Skeletal muscle cell (primary cell): Measurements from ENCODE around the gene TGFBR3.

Experiments
- DNase-seq: peaks from one replicate; pipeline ENCODE4 v3.0.0-alpha.2; 2010; ENCODE audit warnings: low read depth
- H3K4me3 ChIP-seq: 2 replicates; pipeline ENCODE4 v1.5.1; 2011; ENCODE audit warnings: low read depth, mild to moderate bottlenecking, control low read depth, low read length, moderate library complexity

TGFBR3 gene

DNA sequence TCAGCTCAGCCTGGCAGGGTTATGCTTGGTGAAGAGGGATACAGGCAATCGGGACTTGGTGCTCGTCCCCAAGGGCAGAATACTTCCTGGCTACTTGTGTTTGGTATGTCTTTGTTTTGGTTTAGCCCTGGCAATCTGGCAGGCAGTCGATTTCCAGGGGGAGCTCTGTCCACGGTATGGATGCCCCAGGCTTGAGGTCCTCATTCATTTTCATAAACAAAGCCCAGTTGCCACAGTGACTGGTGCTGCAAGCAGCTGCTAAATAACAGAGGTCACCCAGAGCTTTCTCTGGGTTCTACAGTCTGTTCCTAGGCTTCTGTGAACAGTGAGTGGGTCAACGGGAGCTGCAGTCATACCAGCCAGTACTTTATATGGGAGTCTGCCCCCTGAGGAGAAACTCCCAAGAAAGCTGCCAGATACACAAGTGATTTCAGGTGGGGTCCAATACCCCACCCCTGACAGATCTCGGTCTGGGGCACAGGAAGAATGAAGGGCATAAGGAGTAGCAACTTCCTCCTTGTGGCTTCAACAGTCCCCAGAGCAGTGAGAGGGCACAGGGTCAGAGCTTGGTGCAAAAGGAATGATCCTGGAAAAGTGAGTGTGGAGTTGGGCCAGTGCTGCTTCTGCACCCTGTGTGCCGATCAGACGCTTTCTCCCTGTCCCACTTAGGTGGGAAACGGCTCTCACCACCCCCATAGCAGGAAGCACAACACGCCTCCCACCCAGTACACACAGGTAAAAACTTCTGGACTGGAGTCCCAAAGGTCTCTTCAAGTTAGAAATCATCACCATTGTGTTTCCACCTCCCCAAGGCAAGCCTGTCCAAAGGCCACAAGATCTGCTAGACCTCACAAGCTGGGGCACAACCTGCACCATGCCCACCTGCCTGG is 55.5 kb downstream of the TGFBR3 start:
- peak; percentile 61 for DNase-seq
- no peak overlapping the region for H3K4me3 ChIP-seq

DNA sequence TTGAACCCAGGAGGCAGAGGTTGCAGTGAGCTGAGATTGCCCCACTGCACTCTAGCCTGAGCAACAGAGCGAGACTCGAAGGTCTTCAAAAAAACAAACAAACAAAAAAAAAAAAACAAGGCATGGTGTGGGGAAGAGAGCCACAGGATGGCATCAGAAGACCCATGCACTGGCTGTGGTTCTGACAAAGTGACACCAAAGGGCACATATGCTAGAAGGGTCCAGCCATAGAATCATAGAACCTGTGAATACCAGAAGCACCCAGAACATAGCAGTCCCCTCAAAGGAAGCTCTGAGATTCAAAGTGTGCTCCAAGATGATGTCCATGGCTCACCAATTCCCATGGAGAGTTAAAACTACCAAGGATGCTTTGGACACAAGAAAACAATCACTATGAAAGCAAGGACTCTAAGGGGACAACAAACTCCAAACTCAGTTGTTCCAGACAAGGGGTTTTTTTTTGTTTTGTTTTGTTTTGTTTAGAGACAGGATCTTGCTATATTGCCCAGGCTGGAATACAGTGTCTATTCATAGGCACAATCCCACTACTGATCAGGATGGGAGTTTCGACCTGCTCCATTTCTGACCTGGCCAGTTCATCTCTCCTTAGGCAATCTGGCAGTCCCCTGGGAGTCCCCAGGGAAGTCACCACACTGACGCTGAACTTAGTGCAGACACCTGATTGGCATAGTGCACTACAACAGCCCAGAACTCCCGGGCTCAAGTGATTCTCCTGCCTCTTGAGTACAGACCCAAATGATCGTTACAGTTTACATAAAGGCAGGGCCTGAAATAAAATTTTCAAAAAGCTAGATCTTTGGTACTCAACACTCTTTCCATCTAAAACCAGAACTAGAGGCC is 56.4 kb downstream of the TGFBR3 start:
- H3K4me3 ChIP-seq = no peak overlapping the region
- no peak for DNase-seq

DNA sequence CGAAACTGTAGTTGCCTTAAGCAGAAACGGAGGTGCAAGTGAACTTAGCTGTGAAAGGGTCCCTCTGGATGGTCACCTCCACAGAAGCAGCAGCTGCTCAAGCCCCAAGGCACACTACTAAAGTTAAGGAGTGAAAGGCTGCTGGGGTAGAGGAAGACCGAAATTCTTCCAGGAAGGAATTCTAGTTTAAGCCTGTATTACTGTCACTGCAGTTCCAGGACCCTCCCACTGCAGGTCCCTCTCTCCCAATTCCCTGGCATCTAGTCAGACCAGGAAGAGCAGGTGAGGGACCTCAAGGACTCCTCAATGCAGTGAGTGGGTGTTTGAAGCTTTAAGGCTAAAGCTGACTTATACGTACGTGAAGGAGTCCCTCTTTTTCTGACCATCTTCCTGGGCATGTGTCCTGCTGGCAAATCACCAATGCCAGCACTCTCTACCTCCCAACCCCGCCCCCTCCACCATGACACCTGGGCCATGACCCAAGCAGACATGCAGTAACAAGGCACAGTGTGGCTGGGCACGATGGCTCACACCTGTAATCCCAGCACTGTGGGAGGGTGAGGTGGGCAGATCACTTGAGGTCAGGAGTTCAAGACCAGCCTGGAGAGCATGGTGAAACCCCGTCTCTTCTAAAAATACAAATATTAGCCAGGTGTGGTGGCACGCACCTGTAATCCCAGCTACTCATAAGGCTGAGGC is 57.2 kb downstream of the TGFBR3 start:
- H3K4me3 ChIP-seq = no peak overlapping the region
- DNase-seq = no peak

DNA sequence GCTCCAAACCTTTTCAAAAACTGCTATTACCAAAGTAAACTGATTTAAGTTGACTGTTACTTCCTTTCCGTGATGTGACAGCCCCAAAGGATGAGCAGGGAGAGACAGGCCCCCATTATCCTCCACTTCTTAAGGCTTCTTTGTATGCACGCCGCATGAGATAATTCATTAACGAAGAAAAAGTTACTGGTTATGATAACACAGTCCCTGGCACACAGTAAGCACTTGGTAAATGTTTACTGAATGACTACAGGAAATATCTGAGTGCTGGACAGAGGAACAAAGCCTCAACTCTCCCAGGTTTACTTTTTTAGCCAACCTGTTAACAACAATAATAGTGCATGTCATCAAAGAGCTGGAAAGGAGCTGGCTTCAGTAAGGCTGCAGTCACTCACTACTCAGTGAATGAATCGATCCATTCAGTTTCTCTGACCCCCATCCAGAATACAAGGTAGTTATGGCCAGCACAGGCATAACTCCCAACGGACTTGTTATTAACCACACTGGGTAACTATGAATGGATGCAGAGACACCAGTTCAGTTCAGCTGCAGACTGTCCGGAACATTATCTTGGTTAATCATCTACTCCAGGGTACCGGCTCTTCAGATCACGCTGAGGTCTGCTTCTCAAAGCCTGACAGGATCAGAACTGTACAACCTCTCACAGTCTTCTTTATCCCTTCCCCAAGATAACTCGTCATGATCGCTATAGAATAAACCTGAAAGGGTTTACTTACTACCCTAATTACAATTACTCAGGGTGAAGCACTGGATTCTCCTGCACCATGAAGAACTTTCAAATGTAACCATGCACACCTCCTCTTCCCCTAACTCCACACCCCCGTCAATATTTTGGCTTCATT is 58.3 kb downstream of the TGFBR3 start:
- no peak overlapping the region for H3K4me3 ChIP-seq

DNA sequence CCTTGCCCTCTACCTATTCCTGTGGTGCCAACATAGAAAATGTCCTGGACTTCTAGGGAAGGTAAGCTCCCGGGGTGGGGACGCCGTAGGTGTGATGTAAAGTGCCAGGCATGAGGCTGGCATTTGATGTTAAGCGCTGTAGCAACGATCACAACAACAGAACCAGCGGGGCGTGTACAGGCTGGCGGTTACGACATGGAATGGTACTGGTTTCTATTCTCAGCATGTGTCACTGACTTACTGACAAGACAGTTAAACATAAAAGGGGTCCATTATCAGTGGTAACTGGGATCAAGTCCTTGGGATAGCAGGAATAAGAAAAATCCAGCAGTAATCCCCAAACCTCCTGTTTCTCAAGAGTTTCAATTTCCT is 58.9 kb downstream of the TGFBR3 start:
- H3K4me3 ChIP-seq = no peak overlapping the region
- no peak for DNase-seq

More for the DNA sequence above, 58.3 kb downstream of the TGFBR3 start:
- DNase-seq = no peak

DNA sequence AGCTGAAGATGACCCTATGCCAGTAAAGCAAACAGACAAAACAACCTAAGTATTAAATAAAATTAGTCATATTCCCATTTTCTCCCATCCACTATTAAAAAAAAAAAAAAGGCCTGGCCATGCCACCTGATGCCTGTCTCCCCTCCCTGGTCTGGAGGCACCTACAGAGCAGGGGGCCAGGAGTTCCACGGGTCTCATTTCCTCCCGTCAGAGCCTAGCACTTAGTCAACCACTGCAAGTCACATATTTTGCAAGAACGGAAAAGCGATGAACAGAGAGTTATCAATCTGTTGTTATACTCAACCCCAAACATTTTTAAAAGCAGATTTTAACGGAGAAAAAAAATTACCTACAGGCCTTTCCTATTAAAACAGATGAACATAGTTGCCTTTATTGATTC is 59.3 kb downstream of the TGFBR3 start:
- no peak for DNase-seq
- no peak overlapping the region for H3K4me3 ChIP-seq

DNA sequence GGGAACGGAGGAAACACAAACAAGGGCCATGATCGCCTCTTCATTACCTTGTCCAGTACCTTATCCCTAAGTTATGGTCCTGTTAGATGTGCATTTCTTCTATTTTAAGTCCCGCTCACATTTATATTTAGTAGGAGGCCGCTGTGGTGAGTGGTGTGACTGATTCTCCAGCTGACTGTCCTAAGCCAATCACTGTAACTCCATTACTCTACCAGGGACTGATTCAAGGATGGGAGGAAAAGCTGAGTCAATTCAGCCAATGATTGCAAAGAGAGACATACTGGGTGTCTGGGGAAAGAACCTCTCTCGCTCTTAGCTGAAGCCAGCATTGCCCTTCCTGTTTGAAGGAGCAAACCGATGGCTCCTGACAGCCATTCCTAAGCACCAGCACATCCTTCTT is 59.7 kb downstream of the TGFBR3 start:
- DNase-seq = no peak
- H3K4me3 ChIP-seq = no peak overlapping the region

DNA sequence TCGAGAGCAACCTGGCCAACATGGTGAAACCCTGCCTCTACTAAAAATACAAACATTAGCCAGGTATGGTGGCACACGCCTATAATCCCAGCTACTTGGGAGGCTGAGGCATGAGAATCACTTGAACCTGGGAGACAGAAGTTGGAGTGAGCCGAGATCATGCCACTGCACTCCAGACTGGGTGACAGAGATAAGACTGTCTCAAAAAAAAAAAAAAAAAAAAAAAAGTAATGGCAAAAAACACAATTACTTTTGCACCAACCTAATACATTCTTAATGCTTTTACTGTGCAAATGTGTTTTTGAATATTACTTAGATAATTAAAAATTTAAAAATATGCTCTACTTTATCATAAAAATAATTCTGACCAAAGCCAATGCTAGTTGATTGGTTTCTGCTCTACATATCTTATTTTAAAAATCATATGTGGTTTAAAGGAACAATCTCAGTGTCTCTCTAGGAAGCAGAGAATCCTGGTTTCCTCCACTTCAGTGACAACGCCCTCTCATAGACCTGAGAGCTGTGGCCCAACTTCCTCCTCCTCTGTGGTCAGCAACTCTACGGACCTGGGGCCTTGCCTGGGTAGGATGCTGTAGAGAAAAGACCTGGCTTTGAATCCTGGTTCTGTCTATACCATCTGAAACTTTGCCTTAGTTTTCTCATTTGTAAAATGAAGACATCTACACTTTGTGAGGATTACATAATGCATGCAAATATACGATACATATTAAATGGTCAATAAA is 64.7 kb downstream of the TGFBR3 start:
- H3K4me3 ChIP-seq = no peak overlapping the region
- no peak for DNase-seq

DNA sequence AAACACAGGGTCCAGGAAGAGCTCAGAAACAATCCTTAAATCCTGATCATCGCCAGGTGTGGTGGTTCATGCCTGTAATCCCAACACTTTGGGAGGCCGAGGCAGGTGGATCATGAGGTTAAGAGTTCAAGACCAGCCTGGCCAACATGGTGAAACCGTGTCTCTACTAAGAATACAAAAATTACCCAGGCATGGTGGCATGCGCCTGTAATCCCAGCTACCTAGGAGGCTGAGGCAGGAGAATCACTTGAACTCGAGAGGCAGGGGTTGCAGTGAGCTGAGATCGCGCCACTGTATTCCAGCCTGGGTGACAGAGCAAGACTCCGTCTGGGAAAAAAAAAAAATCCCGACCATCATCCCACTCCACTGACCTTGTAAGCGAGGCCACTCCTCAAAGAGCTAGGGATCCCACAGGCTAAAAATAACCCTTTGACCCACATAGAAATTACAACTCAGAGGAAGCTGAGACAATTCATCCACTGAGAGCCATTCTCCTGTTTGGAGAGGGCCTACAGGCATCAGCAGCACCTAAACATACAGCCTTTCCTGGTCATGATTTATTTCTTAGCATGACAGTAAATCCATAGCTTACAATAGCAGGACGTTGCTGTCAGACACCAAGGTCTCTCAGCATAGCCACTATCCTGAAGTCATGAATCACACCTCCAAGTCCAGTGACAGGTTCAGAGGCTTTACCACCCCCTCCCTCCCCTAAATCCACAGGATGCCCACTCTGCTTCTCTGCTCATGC is 66.7 kb downstream of the TGFBR3 start:
- DNase-seq = no peak

DNA sequence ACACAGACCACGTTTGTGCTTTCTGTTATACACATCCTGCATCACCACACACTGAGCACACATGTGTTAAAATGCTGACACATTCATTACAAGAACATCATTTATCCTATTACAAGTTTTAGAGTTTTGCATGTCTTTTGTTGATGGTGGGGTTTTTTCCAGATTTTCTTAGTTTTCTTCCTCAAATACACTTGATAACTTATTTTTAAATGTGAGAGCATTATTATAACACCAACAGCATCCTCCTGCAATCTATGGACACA is 67.3 kb downstream of the TGFBR3 start:
- no peak for DNase-seq
- H3K4me3 ChIP-seq = no peak overlapping the region

More for the DNA sequence above, 66.7 kb downstream of the TGFBR3 start:
- H3K4me3 ChIP-seq = no peak overlapping the region

DNA sequence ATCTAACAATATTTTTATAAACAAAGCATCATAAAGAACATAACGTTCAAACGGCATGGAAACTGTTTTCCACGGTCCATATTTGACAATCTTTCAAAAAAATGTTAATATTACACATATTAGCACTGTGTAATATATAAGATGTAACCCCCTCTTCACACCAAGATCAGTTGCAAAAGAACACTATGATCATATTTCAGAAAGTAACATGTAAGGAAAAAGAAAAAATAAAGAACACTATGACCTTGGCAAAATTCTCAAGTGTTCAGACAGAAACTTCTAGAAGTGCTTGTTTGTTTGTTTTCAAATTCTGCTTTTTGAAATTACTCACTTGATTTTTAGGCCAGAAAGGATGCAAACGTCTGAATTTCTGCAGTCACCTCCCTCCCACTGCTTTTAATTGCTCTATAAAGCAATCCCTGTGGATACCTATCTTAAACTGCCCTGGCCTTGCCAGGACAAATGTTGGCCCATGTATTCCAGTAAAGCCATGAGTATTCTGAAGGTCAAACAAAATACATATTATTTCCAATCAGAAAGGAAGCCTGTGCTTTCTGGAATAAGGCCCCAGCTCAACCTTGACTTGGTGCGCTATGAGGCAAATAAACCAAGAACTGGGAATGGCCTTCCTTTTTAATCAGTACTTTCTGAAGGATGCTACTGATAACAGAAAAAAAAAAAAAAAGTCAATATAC is 68.6 kb downstream of the TGFBR3 start:
- no peak overlapping the region for H3K4me3 ChIP-seq
- DNase-seq = no peak

DNA sequence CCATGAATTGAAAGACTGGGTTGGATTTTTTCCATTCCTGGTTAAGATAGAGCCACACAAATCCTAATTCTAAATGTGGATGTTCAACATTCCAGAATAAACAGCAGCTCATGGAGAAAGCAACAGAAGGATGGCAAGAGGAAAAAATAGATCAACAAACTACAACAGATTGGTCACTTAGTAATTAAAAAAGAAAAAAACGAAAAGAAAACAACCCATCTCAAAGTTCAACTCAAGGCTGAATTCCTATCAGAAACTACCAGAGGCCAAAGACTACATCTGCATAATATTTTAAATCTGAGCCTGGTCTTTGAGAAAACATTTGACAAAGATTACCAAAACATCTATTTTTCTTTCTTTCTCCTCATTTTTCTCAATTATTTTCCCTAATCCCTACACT is 69.9 kb downstream of the TGFBR3 start:
- H3K4me3 ChIP-seq = no peak overlapping the region
- no peak for DNase-seq

DNA sequence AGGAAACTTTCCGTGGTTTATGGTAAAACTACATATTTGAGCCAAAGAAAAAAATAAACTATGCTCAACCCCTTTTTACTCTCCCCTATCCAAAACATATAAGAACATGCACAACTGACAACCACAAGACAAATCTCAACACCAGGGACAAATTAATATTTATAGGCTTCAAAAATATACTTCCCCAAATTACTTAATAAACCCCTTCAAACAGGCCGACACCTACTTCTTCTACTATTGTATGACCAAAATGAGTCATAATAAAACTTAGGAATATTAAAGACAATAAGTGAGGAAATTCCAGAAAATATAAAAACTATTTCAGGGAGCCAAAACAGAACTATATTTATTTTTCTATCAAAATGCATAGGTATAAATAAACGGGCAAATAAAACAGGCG is 71.5 kb downstream of the TGFBR3 start:
- no peak overlapping the region for H3K4me3 ChIP-seq
- no peak for DNase-seq

DNA sequence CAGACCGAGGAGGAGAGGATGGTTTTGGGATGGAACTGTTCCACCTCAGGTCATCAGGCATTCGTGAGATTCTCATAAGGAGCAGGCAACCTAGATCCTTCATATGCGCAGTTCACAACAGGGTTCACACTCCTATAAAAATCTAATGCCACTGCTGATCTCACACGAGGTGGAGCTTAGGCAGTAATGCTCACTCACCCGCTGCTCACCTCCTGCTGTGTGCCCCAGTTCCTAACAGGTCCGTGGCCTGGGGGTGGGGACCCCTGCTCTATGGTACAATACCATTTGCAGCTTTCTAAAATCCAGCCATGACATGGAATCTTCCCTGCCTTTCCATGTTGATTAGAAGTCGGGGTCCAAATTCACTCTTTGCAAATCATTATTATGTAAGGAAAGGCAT is 72.1 kb downstream of the TGFBR3 start:
- DNase-seq = no peak
- H3K4me3 ChIP-seq = no peak overlapping the region

DNA sequence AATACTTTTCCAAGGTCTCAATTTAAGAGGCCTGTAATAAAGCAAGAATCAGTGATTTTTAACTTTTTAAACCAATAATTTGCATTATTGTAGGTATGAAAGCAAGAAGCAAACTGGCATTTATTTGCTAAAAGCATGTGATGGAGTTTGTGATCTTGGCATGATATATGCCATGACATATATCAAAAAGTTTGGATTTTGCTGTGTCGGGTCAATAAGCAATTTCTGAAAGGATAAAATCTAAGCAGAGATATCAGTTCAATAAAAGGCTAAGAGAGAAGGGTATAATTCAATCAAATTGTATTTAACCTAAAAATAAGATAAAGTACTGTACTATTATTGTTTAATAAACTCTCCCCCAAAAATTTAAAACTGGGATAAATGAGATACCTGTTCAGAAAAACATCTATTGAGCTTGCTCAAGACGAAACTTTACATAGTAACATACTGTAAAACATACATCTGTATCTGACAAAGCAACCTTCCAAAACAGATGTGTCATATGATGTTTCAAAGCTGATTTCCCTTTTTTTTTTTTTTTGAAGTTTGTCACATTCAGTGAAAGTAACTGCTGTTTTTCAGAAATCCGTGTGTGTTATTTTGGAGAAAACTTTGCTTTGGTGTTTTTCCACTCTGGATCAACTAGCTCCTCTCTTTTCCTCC is 74.5 kb downstream of the TGFBR3 start:
- no peak overlapping the region for H3K4me3 ChIP-seq
- no peak for DNase-seq

DNA sequence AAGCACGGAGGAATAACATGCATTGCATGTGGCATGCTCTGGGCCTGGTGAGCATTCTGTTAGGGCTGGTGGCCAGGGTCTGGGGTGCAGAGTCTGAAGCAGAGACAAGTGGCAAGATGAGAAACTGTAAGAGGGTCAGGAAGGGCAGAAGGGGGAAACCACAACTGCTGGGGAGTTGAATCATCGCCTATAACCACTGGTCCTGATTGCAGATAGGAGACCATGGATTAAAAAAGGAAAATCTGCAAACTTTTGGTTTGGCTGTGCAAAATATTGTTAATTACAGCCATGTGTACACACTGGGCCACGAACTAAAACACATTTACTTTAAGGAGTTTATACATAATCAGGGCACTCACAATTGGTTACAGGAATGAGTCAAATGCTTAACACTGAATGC is 76.6 kb downstream of the TGFBR3 start:
- H3K4me3 ChIP-seq = no peak overlapping the region
- DNase-seq = no peak
